HCT116 (cell line): Measurements from ENCODE around the gene CDYL2. TPM values are rescaled to one million over a fixed set of nuclear protein-coding genes. Genes with fewer than 3 reads are reported as not detected.

Source experiments
- ATAC-seq: fragments of 200-7000 bp; cut with Tn5 transposase; 2 replicates; pipeline ENCODE4 v1.9.1; 2020; ENCODE audit warnings: mild to moderate bottlenecking, moderate library complexity
- BruUV-seq: library from RNA; stranded (reverse); fragments of 400-500 nt; replicated peaks from 2 replicates; lab custom pipeline; 2021; lab: Mats Ljungman, UMichigan
- CTCF ChIA-PET: fragments of 300-600 bp; sonication (Branson Sonifier 250); formaldehyde crosslinking; loops from one replicate; lab custom pipeline; 2021; ENCODE audit warnings: antibody characterized with exemption; lab: Charles Lee
- POLR2A ChIA-PET: fragments of 300-600, 350-600 bp; sonication (Branson Sonifier 250); formaldehyde crosslinking; loops from one replicate; lab custom pipeline; 2021; ENCODE audit warnings: antibody characterized with exemption; lab: Charles Lee
- RAD21 ChIA-PET, 2 experiments: fragments of 300-600 bp; sonication (Branson Sonifier 250); formaldehyde crosslinking; loops; one replicate each; lab custom pipeline; 2023; ENCODE audit warnings: low total read pairs in 2 of 2; ENCODE audit not compliant: uncharacterized antibody in 2 of 2, unreplicated experiment in 2 of 2, low non-redundant PET in 1 of 2; lab: Charles Lee
- DNase-seq: peaks from one replicate; pipeline ENCODE4 v3.0.0-alpha.2; 2010; ENCODE audit warnings: low read depth, low spot score
- H2AFZ ChIP-seq: fragments of 200-600 bp; shearing (Covaris generic), sonication (generic); 2 replicates; pipeline ENCODE4 v1.6.1; 2017; ENCODE audit warnings: low read depth, mixed run types, mixed read lengths, antibody characterized with exemption, low read length; ENCODE audit not compliant: poor library complexity, severe bottlenecking
- H3K27ac ChIP-seq: 2 replicates; pipeline ENCODE4 v1.5.1; 2012; ENCODE audit warnings: low read depth, low read length
- H3K27me3 ChIP-seq: fragments of 200-600 bp; sonication (generic); 2 replicates; pipeline ENCODE4 v1.6.1; 2016; ENCODE audit warnings: mixed run types, low read length, mixed read lengths; ENCODE audit not compliant: insufficient read depth
- H3K36me3 ChIP-seq, 2 experiments: fragments of 200-500 bp in 1 of 2; fragments of 200-600 bp in 1 of 2; sonication (Bioruptor generic) in 1 of 2; sonication (generic) in 1 of 2; 2 replicates each; pipeline versions ENCODE4 v1.5.1 to v1.6.1; 2014 to 2016; ENCODE audit warnings: low read length in 2 of 2, inconsistent platforms in 1 of 2, mixed read lengths in 1 of 2, mixed run types in 1 of 2; ENCODE audit not compliant: insufficient read depth in 2 of 2, control insufficient read depth in 1 of 2
- H3K4me1 ChIP-seq, 2 experiments: fragments of 200-600 bp in 1 of 2; sonication (generic) in 1 of 2; 2 replicates each; pipeline versions ENCODE4 v1.5.1 to v1.6.1; 2012 to 2017; ENCODE audit warnings: low read length in 2 of 2, inconsistent platforms in 1 of 2, mild to moderate bottlenecking in 1 of 2, mixed read lengths in 1 of 2, mixed run types in 1 of 2, moderate library complexity in 1 of 2; ENCODE audit not compliant: insufficient read depth in 2 of 2, control insufficient read depth in 1 of 2
- H3K4me2 ChIP-seq: fragments of 200-600 bp; sonication (generic); 2 replicates; pipeline ENCODE4 v1.6.1; 2017; ENCODE audit warnings: mixed run types, low read length, mixed read lengths
- H3K4me3 ChIP-seq, 2 experiments: fragments of 200-600 bp in 1 of 2; sonication (generic) in 1 of 2; replicated peaks in 1 of 2; 2 replicates each; pipeline ENCODE4 v1.5.1; 2011 to 2016; ENCODE audit warnings: low read length in 2 of 2, control low read depth in 1 of 2, low read depth in 1 of 2, mild to moderate bottlenecking in 1 of 2, mixed read lengths in 1 of 2, mixed run types in 1 of 2
- H3K79me2 ChIP-seq: fragments of 200-600 bp; sonication (generic); 2 replicates; pipeline ENCODE4 v1.6.1; 2017; ENCODE audit warnings: mild to moderate bottlenecking, mixed run types, low read length, moderate library complexity, mixed read lengths; ENCODE audit not compliant: insufficient read depth
- H3K9ac ChIP-seq: fragments of 200-600 bp; sonication (generic); 2 replicates; pipeline ENCODE4 v1.6.1; 2016; ENCODE audit warnings: low read length, mixed read lengths
- H3K9me2 ChIP-seq: fragments of 200-600 bp; sonication (generic), shearing (Covaris generic); 2 replicates; pipeline ENCODE4 v1.6.1; 2017; ENCODE audit warnings: mixed run types, mild to moderate bottlenecking, moderate library complexity; ENCODE audit not compliant: insufficient read depth
- H3K9me3 ChIP-seq, 2 experiments: fragments of 200-500 bp in 1 of 2; fragments of 200-600 bp in 1 of 2; sonication (Bioruptor generic) in 1 of 2; sonication (generic) in 1 of 2; 2 replicates each; pipeline ENCODE4 v1.6.1; 2014 to 2017; ENCODE audit warnings: low read length in 2 of 2, mixed read lengths in 2 of 2, inconsistent platforms in 1 of 2, low read depth in 1 of 2, mild to moderate bottlenecking in 1 of 2, mixed run types in 1 of 2, moderate library complexity in 1 of 2; ENCODE audit not compliant: control insufficient read depth in 1 of 2, insufficient read depth in 1 of 2
- H4K20me1 ChIP-seq: fragments of 200-600 bp; sonication (generic), shearing (Covaris generic); 2 replicates; pipeline ENCODE4 v1.6.1; 2017; ENCODE audit warnings: mixed run types, mild to moderate bottlenecking, moderate library complexity; ENCODE audit not compliant: insufficient read depth
- CEBPB ChIP-seq: IDR thresholded peaks from 2 replicates; pipeline ENCODE4 v1.6.1; 2012; ENCODE audit warnings: low read depth
- EGR1 ChIP-seq: IDR thresholded peaks from 2 replicates; pipeline ENCODE4 v1.6.1; 2012; ENCODE audit warnings: low read depth
- EZH2 ChIP-seq: fragments of 200-600 bp; sonication (generic); IDR thresholded peaks from 2 replicates; pipeline ENCODE4 v1.6.1; 2017; ENCODE audit warnings: antibody characterized with exemption, mixed run types
- FOSL1 ChIP-seq: IDR thresholded peaks from 2 replicates; pipeline ENCODE4 v1.6.1; 2012; ENCODE audit warnings: low read depth
- JUND ChIP-seq: IDR thresholded peaks from 2 replicates; pipeline ENCODE4 v1.6.1; 2012
- POLR2A ChIP-seq: IDR thresholded peaks from 2 replicates; pipeline ENCODE4 v1.7.0; 2011; ENCODE audit warnings: borderline replicate concordance; ENCODE audit not compliant: insufficient read depth, insufficient read length; ENCODE audit errors: extremely low read depth
- POLR2AphosphoS5 ChIP-seq: IDR thresholded peaks from 2 replicates; pipeline ENCODE4 v1.6.1; 2011; ENCODE audit warnings: mild to moderate bottlenecking, low read depth, low read length, moderate library complexity
- SRF ChIP-seq: IDR thresholded peaks from 2 replicates; pipeline ENCODE4 v1.6.1; 2012; ENCODE audit warnings: low read depth
- TCF7L2 ChIP-seq: IDR thresholded peaks from 2 replicates; pipeline ENCODE4 v1.7.0; 2011; ENCODE audit warnings: borderline replicate concordance, inconsistent platforms; ENCODE audit not compliant: insufficient read depth, insufficient read length; ENCODE audit errors: extremely low read depth
- ZFX ChIP-seq: fragments of 450-650 bp; IDR thresholded peaks from 2 replicates; pipeline ENCODE4 v1.6.1; 2017
- ZNF274 ChIP-seq: fragments of 200-500 bp; sonication (Bioruptor generic); IDR thresholded peaks from 2 replicates; pipeline ENCODE4 v1.6.1; 2014; ENCODE audit warnings: mild to moderate bottlenecking, low read depth, low read length, inconsistent platforms
- intact Hi-C: fragments of 100-400 bp; cut with micrococcal nuclease; formaldehyde crosslinking; loops from 2 replicates; pipeline ENCODE4 v1.10.0; 2022
- total RNA-seq: library from RNA; stranded (reverse); gene quantifications from one replicate; pipeline ENCODE4 v1.2.1, GENCODE V29; 2021; ENCODE audit not compliant: unreplicated experiment
- TF ChIP-seq, protein P1 (sequence below): IDR thresholded peaks from 2 replicates; pipeline ENCODE4 v1.6.1; 2011; ENCODE audit warnings: mild to moderate bottlenecking, low read length, moderate library complexity; ENCODE audit not compliant: insufficient replicate concordance; ENCODE audit errors: extremely low read depth
- TF ChIP-seq, protein P2 (sequence below): IDR thresholded peaks from 2 replicates; pipeline ENCODE4 v1.6.1; 2012

The CDYL2 gene
- total RNA-seq, 1 experiment from 2014 or later, result 0.10 TPM

DNA sequence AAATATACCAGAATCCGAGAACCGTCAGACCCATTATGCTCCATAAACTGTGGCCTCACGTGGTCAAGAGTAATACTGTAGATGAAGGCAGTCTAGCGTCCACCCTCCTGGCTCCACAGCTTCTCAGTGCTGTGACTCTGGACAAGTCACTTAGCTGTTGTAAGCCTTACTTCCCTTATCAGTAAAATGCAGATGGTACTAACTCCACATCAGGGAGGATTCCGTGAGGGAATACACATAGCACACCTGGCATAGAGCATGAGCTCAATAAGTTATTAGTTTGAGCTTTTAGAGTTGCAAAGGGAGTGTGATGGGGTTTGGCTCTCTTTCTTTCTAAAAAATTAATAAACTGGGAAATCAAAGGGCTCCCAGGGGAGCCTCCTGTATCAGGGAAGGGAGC is 49.9 kb downstream of the CDYL2 start:
- H2AFZ ChIP-seq, result no peak overlapping the region
- ATAC-seq (no peak), DNase-seq (no peak)
- ChIA-PET CTCF (no interaction called here), POLR2A (no interaction called here), RAD21 (no interaction called here)
- H3K4me1 ChIP-seq, result no peaks in the 10 kb centered on the region
- intact Hi-C loops, result no loop called here
- BruUV-seq, result no TSS peak
- no peaks in the 10 kb centered on the region for H3K9me3 ChIP-seq
- no peak for TF ChIP-seq ZFX
- TF ChIP-seq, protein P1, sequence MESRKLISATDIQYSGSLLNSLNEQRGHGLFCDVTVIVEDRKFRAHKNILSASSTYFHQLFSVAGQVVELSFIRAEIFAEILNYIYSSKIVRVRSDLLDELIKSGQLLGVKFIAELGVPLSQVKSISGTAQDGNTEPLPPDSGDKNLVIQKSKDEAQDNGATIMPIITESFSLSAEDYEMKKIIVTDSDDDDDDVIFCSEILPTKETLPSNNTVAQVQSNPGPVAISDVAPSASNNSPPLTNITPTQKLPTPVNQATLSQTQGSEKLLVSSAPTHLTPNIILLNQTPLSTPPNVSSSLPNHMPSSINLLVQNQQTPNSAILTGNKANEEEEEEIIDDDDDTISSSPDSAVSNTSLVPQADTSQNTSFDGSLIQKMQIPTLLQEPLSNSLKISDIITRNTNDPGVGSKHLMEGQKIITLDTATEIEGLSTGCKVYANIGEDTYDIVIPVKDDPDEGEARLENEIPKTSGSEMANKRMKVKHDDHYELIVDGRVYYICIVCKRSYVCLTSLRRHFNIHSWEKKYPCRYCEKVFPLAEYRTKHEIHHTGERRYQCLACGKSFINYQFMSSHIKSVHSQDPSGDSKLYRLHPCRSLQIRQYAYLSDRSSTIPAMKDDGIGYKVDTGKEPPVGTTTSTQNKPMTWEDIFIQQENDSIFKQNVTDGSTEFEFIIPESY, result no peak
- no peak for TF ChIP-seq SRF
- no peak for TF ChIP-seq EGR1
- TF ChIP-seq EZH2, result no peak
- TF ChIP-seq FOSL1, result no peak
- no peak for TF ChIP-seq JUND
- TF ChIP-seq ZNF274, result no peak
- TF ChIP-seq TCF7L2, result no peak
- no peak for TF ChIP-seq POLR2A
- no peak for TF ChIP-seq POLR2AphosphoS5
- TF ChIP-seq, protein P2, sequence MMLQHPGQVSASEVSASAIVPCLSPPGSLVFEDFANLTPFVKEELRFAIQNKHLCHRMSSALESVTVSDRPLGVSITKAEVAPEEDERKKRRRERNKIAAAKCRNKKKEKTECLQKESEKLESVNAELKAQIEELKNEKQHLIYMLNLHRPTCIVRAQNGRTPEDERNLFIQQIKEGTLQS, result no peak
- no peak for TF ChIP-seq CEBPB
- H3K79me2 ChIP-seq, result no peaks in the 10 kb centered on the region
- H3K27ac ChIP-seq, result no peak overlapping the region
- H3K4me2 ChIP-seq, result no peak overlapping the region
- no peak overlapping the region for H3K4me3 ChIP-seq
- no peaks in the 10 kb centered on the region for H3K36me3 ChIP-seq
- no peaks in the 10 kb centered on the region for H3K9me2 ChIP-seq
- no peaks in the 10 kb centered on the region for H4K20me1 ChIP-seq
- H3K27me3 ChIP-seq, result no peaks in the 10 kb centered on the region
- no peak overlapping the region for H3K9ac ChIP-seq
